T1000 (cell line): ENCODE measurements around the gene STING1.

ENCODE experiments used
- DNase-seq: peaks from one replicate; lab custom pipeline; 2025; ENCODE audit warnings: mixed read lengths; lab: John Stamatoyannopoulos, UW

Gene STING1

GRCh38 chr5:139468421-139468931 lies 14.1 kb downstream of the STING1 start:
- DNase-seq = no peak

- DNase-seq = no peak
Measured at GRCh38 chr5:139462586-139463276, 19.8 kb downstream of the STING1 start, which contains the start of gene ECSCR. Gene ECSCR (minus strand): TSS chr5:139462743. CDS start chr5:139462670, 73 bp downstream.

GRCh38 chr5:139461698-139462097 lies 20.9 kb downstream of the STING1 start:
- DNase-seq = no peak

GRCh38 chr5:139461176-139461575 lies 21.4 kb downstream of the STING1 start:
- DNase-seq = no peak

GRCh38 chr5:139460455-139460854 lies 22.1 kb downstream of the STING1 start:
- no peak for DNase-seq

GRCh38 chr5:139459451-139459934 lies 23.1 kb downstream of the STING1 start:
- DNase-seq = no peak

- no peak for DNase-seq
Measured at GRCh38 chr5:139458580-139459407, 23.8 kb downstream of the STING1 start.

GRCh38 chr5:139457653-139458306 lies 24.8 kb downstream of the STING1 start:
- DNase-seq = no peak

GRCh38 chr5:139457241-139457640 lies 25.3 kb downstream of the STING1 start:
- no peak for DNase-seq

GRCh38 chr5:139456776-139457175 lies 25.8 kb downstream of the STING1 start:
- no peak for DNase-seq

GRCh38 chr5:139454568-139455290 lies 27.8 kb downstream of the STING1 start:
- DNase-seq = no peak

- DNase-seq = no peak
Measured at GRCh38 chr5:139453683-139454567, 28.6 kb downstream of the STING1 start.

GRCh38 chr5:139451878-139452660 lies 30.5 kb downstream of the STING1 start:
- no peak for DNase-seq

GRCh38 chr5:139451176-139451575 lies 31.4 kb downstream of the STING1 start:
- DNase-seq = no peak

GRCh38 chr5:139446956-139447779 lies 35.4 kb downstream of the STING1 start:
- DNase-seq = no peak

- no peak for DNase-seq
Measured at GRCh38 chr5:139445325-139446170, 37.0 kb downstream of the STING1 start.

GRCh38 chr5:139443831-139444453 lies 38.6 kb downstream of the STING1 start:
- DNase-seq = no peak
